Endothelial cell of umbilical vein (primary cell): Measurements from ENCODE around the gene STEAP1.

Experiments
- CTCF ChIP-seq, 2 donors: IDR thresholded peaks; 1 replicate in 1 of 2; 2 replicates in 1 of 2; pipeline ENCODE4 v1.5.1; 2011; ENCODE audit warnings: low read length in 2 of 2, mild to moderate bottlenecking in 2 of 2, moderate library complexity in 2 of 2, control low read depth in 1 of 2, inconsistent platforms in 1 of 2, low read depth in 1 of 2; ENCODE audit not compliant: insufficient read depth in 1 of 2; ENCODE audit errors: extremely low read depth in 1 of 2
- EZH2 ChIP-seq: IDR thresholded peaks from 2 replicates; pipeline ENCODE4 v1.6.1; 2012; ENCODE audit warnings: borderline replicate concordance, low read depth, mild to moderate bottlenecking, moderate library complexity, low read length, inconsistent platforms; ENCODE audit not compliant: severe bottlenecking
- MAX ChIP-seq: IDR thresholded peaks from 2 replicates; pipeline ENCODE4 v1.6.1; 2011; ENCODE audit not compliant: insufficient read depth, insufficient read length
- POLR2A ChIP-seq: IDR thresholded peaks from 2 replicates; pipeline ENCODE4 v1.6.1; 2012; ENCODE audit warnings: low read depth, mild to moderate bottlenecking, control low read depth, low read length

DNA sequence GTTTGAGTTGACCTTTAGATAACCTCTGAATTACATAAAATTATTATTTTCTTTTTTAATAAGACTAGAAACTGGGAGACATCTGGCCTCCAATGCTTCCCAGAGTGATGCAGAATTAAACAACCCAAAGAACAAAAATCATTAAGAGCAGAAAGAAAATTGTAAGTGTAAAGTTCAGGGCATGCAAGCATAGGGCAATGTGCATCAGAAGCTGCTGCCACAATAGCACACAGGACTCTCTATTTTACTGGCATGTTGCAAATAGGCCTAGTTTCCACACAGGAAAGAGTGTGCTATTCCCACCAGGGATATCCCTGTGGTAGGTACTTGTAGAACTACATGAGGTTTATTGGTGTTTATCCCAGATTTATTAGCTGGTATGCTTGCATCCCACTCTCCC, 36.7 kb downstream of the STEAP1 start:
- no peak for TF ChIP-seq POLR2A
- no peak for TF ChIP-seq CTCF (IDR thresholded peaks at IDR 0.05; ENCODE audit: extremely low read depth in 1 of 2, insufficient read depth in 1 of 2, low read depth in 1 of 2, low read length in 2 of 2)
- no peak for TF ChIP-seq EZH2
- no peak for TF ChIP-seq MAX
